Uterus (tissue), 2 donors: ENCODE results near the gene SCN4A.

Source experiments
- POLR2A ChIP-seq, 2 donors: fragments of 450-650 bp; IDR thresholded peaks; one replicate each; pipeline ENCODE4 v1.6.1; 2016; ENCODE audit warnings: antibody characterized with exemption in 2 of 2, mild to moderate bottlenecking in 1 of 2, moderate library complexity in 1 of 2
- TF ChIP-seq, protein P1 (sequence below), 4 experiments: fragments of 200-600 bp in 2 of 4; fragments of 450-650 bp in 2 of 4; sonication (generic) in 2 of 4; IDR thresholded peaks; one replicate each; pipeline ENCODE4 v1.5.1; 2016 to 2019; ENCODE audit warnings: antibody characterized with exemption in 4 of 4, mild to moderate bottlenecking in 2 of 4, moderate library complexity in 1 of 4

DNA sequence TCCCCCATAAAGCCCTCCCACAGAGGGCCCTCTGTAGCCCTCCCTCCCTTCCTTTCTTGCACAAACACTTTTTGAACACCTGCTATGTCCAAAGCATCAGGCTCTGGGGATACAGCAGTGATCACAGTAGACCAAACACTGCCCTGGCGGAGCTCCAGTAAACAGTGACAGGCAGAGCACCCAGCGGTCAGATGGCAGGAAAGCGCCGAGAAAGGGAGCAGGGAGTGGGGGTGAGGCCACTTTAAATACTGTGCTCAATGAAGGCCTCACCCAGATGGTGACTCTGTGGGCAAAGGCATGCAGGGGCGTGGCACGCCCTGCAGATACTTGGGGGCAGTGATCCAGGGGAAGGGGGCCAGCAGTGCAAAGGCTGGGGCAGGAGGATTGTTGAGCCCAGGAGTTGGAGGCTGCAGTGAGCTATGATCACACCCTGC, 33.0 kb upstream of the SCN4A start:
- TF ChIP-seq POLR2A (IDR thresholded peaks at IDR 0.05), result no peak
- TF ChIP-seq, protein P1, sequence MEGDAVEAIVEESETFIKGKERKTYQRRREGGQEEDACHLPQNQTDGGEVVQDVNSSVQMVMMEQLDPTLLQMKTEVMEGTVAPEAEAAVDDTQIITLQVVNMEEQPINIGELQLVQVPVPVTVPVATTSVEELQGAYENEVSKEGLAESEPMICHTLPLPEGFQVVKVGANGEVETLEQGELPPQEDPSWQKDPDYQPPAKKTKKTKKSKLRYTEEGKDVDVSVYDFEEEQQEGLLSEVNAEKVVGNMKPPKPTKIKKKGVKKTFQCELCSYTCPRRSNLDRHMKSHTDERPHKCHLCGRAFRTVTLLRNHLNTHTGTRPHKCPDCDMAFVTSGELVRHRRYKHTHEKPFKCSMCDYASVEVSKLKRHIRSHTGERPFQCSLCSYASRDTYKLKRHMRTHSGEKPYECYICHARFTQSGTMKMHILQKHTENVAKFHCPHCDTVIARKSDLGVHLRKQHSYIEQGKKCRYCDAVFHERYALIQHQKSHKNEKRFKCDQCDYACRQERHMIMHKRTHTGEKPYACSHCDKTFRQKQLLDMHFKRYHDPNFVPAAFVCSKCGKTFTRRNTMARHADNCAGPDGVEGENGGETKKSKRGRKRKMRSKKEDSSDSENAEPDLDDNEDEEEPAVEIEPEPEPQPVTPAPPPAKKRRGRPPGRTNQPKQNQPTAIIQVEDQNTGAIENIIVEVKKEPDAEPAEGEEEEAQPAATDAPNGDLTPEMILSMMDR (IDR thresholded peaks at IDR 0.05), result no peak
